Adrenal gland (tissue), 12 donors: ENCODE data around the gene IFNA8. TPM values are rescaled to one million over a fixed set of nuclear protein-coding genes. Genes with fewer than 3 reads are reported as not detected.
A peak's percentile ranks its signal among the peaks of the same experiment; 100 is the strongest.
"Not testable (repeated sequence)": the region's sequence is repeated elsewhere in the genome, so short reads cannot be mapped to it uniquely, and the experiment has no call there.

Experiments used
- DNase-seq, 7 donors: peaks; one replicate each; pipeline ENCODE4 v3.0.0-alpha.2; 2019 to 2020
- H3K27ac ChIP-seq, 5 donors: fragments of 200-600 bp; sonication (generic) in 4 of 5; 1 replicate in 3 of 5; 2 replicates in 2 of 5; pipeline versions ENCODE4 v1.5.1 to v1.8.0; 2016 to 2020; ENCODE audit warnings: mild to moderate bottlenecking in 1 of 5
- H3K27me3 ChIP-seq: fragments of 200-600 bp; 2 replicates; pipeline ENCODE4 v1.8.0; 2021
- H3K36me3 ChIP-seq, 2 donors: fragments of 200-600 bp; replicated peaks in 1 of 2; 1 replicate in 1 of 2; 2 replicates in 1 of 2; pipeline versions ENCODE4 v1.5.1 to v1.8.0; 2018 to 2022
- H3K4me1 ChIP-seq, 2 donors: fragments of 200-600 bp; replicated peaks in 1 of 2; 1 replicate in 1 of 2; 2 replicates in 1 of 2; pipeline versions ENCODE4 v1.5.1 to v1.8.0; 2018 to 2021
- H3K4me3 ChIP-seq, 4 donors: fragments of 200-600 bp; sonication (generic) in 3 of 4; one replicate each; pipeline ENCODE4 v1.5.1; 2016 to 2018
- H3K9me3 ChIP-seq, 3 donors: fragments of 200-600 bp; sonication (generic) in 1 of 3; replicated peaks in 1 of 3; 1 replicate in 2 of 3; 2 replicates in 1 of 3; pipeline versions ENCODE4 v1.5.1 to v1.8.0; 2016 to 2021
- POLR2A ChIP-seq, 2 donors: fragments of 450-650 bp; IDR thresholded peaks; one replicate each; pipeline ENCODE4 v1.6.1; 2017; ENCODE audit warnings: antibody characterized with exemption in 2 of 2, mild to moderate bottlenecking in 2 of 2, moderate library complexity in 1 of 2
- WGBS, 4 donors: extraction: QIAGEN DNeasy Blood & Tissue Kit in 2 of 4; methylation state at CpG; one replicate each; pipeline versions ENCODE4 v1.1.5 to v1.1.7; 2013 to 2017; 5-methylcytosine and 5-hydroxymethylcytosine counted together
- intact Hi-C, 2 donors: fragments of 100-400 bp; cut with DNase I; formaldehyde crosslinking; loops; one replicate each; pipeline versions ENCODE4 v1.14.1 to v1.15.0; 2022 to 2023
- polyA plus RNA-seq, 3 donors: library from polyadenylated mRNA; stranded (reverse); fragments of 200-250 nt in 2 of 3; fragments of 350-450 nt in 1 of 3; fragmentation: Illumina TruSeq in 1 of 3; extraction: RNeasy Lipid Tissue Mini Kit (QIAGEN cat#74804) in 1 of 3; gene quantifications; one replicate each; pipeline ENCODE4 v1.2.3, GENCODE V29; 2013 to 2014
- total RNA-seq, 9 donors: library from RNA; depleted of rRNA in 4 of 9; stranded (reverse); fragments of >200 nt in 4 of 9; fragments of 120-200 nt in 1 of 9; fragmentation: NEBNext Ultra II Directional in 1 of 9; extraction: Animal tissue kit (Norgen Biotek cat#: 25700) in 1 of 9; gene quantifications; one replicate each; pipeline versions ENCODE4 v1.1.0 to v1.2.4, GENCODE V29; 2013 to 2023
- TF ChIP-seq, protein P1 (sequence below), 6 experiments: fragments of 450-650 bp in 4 of 6; fragments of 200-600 bp in 2 of 6; sonication (generic) in 1 of 6; IDR thresholded peaks; 1 replicate in 5 of 6; 2 replicates in 1 of 6; pipeline versions ENCODE4 v1.5.1 to v1.8.0; 2016 to 2021; ENCODE audit warnings: antibody characterized with exemption in 6 of 6, mild to moderate bottlenecking in 2 of 6, moderate library complexity in 1 of 6
- donor health status: healthy with polysubstance abuse.
- donor health status: Bipolar disorder and iron deficiency.
- donor health status: DM: yes; HTN: yes; CAD: no.
- donor health status: DM: no; HTN: no; CAD: no.
- donor health status: DM: no; HTN: no; CAD: no.
- donor health status: DM: yes; HTN: yes; CAD: no.

The IFNA8 gene
- total and polyA plus RNA-seq, 12 donors, result not detected

- 44 to 52% (median 46%) methylated on average over 2 of the region's 2 CpGs for WGBS, 4 donors
- intact Hi-C loops, result no loop called here
- Histone ChIP-seq H3K9me3 (no peaks in the 10 kb centered on the region), H3K36me3 (no peaks in the 10 kb centered on the region), H3K27me3 (no peaks in the 10 kb centered on the region), H3K4me3 (no peak overlapping the region), H3K4me1 (no peaks in the 10 kb centered on the region), H3K27ac (no peak overlapping the region)
- no peak for TF ChIP-seq POLR2A (IDR thresholded peaks at IDR 0.05)
- TF ChIP-seq, protein P1, sequence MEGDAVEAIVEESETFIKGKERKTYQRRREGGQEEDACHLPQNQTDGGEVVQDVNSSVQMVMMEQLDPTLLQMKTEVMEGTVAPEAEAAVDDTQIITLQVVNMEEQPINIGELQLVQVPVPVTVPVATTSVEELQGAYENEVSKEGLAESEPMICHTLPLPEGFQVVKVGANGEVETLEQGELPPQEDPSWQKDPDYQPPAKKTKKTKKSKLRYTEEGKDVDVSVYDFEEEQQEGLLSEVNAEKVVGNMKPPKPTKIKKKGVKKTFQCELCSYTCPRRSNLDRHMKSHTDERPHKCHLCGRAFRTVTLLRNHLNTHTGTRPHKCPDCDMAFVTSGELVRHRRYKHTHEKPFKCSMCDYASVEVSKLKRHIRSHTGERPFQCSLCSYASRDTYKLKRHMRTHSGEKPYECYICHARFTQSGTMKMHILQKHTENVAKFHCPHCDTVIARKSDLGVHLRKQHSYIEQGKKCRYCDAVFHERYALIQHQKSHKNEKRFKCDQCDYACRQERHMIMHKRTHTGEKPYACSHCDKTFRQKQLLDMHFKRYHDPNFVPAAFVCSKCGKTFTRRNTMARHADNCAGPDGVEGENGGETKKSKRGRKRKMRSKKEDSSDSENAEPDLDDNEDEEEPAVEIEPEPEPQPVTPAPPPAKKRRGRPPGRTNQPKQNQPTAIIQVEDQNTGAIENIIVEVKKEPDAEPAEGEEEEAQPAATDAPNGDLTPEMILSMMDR (IDR thresholded peaks at IDR 0.05), result no peak
- no peak for DNase-seq
Observed at GRCh38 chr9:21429191-21429590, 20.3 kb downstream of the IFNA8 start.

DNA sequence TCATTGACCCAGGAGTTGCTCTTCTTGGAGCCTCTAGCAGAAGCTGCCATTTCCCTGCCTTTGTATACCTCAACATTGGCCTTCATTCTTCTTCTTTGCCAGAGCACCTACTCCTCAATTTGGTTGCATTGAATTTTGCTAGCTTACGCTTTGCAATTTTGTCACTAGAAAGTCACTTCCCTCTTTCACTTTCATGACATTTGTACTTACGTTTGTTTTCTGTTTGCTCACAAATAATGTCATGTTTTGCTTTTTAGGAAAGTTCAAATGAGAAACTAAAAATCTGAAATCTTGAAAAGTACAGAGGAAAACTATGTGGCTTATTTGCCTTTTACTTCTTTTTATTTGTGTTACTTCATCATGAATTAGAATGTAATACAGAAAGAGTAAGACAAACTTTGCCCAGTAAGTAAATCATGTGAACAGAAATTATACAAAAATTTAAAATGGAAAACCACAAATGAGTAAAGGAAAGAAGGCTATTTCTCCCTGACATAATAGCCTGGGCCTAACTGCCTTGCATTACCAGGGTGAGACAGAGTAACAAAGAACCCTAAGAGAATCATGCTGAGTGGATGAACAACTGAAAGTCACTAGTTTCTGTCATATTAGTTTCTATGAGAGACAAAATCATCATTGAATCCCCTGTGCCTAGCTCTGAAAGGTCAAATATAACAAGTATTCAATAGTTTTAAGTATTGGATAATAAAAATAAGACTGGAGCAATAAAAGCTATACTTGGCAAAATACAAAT lies 23.9 kb downstream of the IFNA8 start:
- Histone ChIP-seq H3K4me3 (no peak overlapping the region), H3K9me3 (no peaks in the 10 kb centered on the region), H3K27ac (no peak overlapping the region), H3K36me3 (no peaks in the 10 kb centered on the region), H3K4me1 (no peaks in the 10 kb centered on the region), H3K27me3 (no peaks in the 10 kb centered on the region)
- TF ChIP-seq, protein P1 (IDR thresholded peaks at IDR 0.05), result no peak
- TF ChIP-seq POLR2A (IDR thresholded peaks at IDR 0.05), result no peak
- WGBS, 4 donors, result 56 to 73% (median 65%) methylated on average over 2 of the region's 2 CpGs
- intact Hi-C loops, result no loop called here
- DNase-seq, result no peak

DNA sequence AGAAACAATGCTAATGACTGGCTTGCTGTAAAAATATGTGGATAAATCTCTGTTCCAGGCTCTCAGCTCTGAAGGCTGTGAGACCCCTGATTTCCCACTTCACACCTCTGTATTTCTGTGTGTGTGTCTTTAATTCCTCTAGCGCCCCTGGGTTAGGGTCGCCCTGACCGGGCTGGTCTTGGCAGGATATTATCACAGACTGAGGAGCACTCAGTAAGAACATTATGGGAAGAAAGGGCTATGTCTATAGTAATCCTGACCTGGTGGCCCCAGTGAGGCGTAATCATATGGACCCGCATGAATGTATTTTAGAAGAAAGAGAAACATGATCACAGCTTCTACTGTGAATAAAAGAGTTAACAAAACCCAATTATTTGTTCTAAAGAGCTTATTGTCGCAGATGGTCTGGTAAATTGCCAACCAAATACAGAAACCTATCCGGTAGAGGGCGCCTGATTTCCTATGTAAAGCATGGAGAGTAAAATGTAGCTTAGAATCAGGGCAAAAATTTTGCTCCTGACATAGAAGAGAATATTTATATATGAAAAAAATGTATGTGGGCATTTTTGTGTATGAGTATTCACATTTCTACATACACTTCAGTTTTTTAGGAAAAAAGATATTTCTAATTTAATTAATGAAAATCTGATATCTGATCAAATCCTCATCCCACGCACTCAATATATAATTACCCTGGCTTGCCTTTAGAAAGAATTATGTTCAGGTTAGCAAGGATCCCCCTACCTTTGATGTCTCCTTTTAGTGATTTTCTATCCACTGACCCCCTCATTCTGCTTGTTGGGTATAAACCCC lies 25.5 kb downstream of the IFNA8 start:
- DNase-seq, result peak; percentile 22 to 72 (median 37)
- Histone ChIP-seq H3K36me3 (no peaks in the 10 kb centered on the region), H3K27ac (no peak overlapping the region), H3K27me3 (no peaks in the 10 kb centered on the region), H3K4me1 (no peaks in the 10 kb centered on the region), H3K9me3 (no peaks in the 10 kb centered on the region), H3K4me3 (no peak overlapping the region)
- intact Hi-C loops, result no loop called here
- WGBS, 4 donors, result 40 to 49% (median 43%) methylated on average over 9 of the region's 9 CpGs
- no peak for TF ChIP-seq POLR2A (IDR thresholded peaks at IDR 0.05)
- TF ChIP-seq, protein P1 (IDR thresholded peaks at IDR 0.05), result peak in 5 of 6 experiments; percentile 11 to 63 (median 33)

GRCh38 chr9:21435015-21435383 lies 26.1 kb downstream of the IFNA8 start:
- H3K27me3 ChIP-seq, intact Hi-C loops, H3K4me1 ChIP-seq, H3K4me3 ChIP-seq, H3K27ac ChIP-seq, H3K9me3 ChIP-seq, H3K36me3 ChIP-seq, DNase-seq: not testable (repeated sequence)
- 47 to 77% (median 73%) methylated on average over 7 of the region's 7 CpGs for WGBS, 4 donors
